EH (cell line): ENCODE data around the gene PPP1R7.
A peak's percentile ranks its signal among the peaks of the same experiment; 100 is the strongest.

ENCODE experiments used
- DNase-seq: peaks from one replicate; pipeline ENCODE4 v3.0.0-alpha.2; 2015; ENCODE audit warnings: low read depth

PPP1R7 gene

DNA sequence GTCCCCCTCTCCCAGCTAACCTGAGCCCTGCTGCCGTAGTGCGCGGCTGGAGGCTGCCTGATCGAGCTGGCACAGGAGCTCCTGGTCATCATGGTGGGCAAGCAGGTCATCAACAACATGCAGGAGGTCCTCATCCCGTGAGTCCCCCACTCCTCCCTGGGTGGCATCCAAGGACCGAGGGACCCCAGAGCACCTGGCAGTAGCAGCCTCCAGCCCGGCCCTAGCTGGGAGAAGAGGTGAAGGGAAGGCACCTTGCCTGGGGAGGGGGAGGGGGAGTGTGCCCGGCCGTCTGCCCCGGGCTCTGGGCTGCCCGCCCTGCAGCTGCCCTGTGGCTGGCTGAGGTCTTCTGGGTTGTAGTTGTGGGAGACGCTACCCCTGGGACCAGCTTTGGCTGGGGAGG, 64.5 kb downstream of the PPP1R7 start:
- DNase-seq, result no peak

DNA sequence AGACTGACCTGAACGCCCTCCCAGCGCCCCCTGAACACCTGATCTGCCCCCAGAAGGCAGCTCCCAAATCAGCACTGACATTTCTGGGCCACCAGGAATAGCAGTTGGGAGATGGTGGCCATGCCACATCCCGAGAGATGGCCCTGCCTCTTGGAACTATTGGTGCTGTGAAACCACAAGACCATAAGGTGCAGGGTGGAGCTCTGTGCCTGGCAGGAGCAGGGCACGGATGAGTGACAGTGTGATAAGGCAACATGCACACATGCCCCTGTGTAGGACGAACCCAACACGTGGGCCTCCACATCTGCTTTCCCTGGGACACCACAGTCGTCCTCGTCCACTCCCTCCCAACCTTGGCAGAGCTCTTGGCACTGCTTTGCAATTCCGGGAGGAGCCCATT, 65.2 kb downstream of the PPP1R7 start:
- no peak for DNase-seq

DNA sequence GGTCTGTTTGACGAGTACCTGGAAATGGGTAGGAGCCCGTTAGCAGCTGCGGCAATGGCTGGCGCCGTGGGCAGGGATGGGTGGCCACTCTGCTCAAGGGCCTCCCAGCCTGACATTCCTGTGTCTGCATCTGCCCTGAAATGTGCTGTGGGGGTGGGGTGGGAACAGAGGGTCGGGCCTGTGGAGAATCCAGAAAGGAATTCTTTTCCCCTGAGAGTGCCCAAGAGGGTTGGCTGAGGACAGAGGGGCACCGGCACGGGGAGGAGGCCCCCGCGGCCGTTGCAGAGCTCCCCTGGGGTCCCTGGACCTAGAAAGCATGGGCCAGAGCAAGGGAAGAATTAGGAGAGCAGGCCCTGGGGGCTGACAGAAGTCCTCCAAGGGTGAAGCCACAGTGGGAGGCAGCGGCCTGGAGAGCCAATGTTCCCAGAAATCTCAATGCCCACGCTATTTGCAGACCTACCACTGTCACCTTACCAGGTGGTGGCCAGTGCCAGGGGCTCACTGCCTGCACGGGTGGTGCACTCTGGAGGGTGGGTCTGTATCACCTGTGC, 66.0 kb downstream of the PPP1R7 start:
- DNase-seq, result peak; percentile 77

DNA sequence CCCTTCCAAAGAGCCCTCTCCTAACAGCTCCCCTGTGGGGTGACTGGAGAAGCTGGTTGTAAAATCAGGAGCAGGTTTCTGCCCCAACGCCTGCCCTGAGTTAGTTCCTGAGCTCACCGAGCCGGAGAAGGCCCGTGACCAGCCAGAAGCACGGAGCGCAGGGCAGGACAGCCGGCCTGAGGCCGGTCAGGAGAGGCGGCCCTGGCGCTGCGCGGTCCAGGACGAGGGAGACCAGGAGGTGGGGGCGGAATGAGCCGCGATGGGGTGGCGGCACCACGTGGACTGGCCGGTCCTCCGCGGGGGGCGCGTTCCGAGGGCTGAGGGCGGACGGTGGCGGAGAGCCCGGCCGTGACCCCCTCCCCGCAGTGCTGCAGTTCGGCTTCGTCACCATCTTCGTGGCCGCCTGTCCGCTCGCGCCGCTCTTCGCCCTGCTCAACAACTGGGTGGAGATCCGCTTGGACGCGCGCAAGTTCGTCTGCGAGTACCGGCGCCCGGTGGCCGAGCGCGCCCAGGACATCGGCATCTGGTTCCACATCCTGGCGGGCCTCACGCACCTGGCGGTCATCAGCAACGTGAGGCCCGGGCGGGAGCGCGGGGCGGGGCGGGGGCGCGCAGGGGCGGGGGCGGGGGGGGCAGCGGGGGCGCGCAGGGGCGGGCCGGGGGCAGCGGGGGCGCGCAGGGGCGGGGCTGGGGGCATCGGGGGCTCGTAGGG, 67.2 kb downstream of the PPP1R7 start:
- peak; percentile 74 for DNase-seq

DNA sequence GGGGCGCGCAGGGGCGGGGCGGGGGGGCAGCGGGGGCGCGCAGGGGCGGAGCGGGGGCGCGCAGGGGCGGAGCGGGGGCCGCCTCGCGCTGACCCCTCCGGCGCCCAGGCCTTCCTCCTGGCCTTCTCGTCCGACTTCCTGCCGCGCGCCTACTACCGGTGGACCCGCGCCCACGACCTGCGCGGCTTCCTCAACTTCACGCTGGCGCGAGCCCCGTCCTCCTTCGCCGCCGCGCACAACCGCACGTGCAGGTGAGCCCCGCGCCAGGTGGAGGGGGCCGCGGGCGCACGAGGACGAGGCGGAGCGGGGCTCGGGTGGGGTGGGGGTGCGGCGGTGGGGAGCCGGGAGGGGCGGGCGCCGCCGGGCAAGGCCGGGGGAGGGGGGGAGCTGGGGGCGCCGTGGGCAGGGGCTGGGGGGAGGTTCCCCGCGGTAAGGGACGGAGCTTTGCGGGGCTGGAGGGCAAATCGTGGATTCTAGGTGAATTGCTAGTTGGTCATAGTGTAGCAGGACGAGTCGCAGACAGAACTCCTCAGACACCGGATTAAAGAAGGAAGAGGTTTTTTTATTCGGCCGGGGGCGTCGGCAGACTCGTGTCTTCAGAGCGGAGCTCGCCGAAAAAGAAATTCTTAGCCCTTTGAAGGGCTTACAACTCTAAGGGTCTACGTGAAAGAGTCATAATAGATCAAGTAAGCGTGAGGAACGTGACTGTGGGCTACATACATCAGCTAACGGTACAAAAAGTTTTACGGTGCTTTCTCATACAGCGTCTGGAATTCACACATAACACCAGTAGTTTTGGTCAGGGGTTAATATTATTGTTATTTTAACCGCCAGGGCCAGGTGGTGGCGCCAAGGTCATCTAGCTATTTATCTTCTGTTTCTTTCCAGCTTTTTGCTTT, 68.1 kb downstream of the PPP1R7 start:
- peak; percentile 59 for DNase-seq

DNA sequence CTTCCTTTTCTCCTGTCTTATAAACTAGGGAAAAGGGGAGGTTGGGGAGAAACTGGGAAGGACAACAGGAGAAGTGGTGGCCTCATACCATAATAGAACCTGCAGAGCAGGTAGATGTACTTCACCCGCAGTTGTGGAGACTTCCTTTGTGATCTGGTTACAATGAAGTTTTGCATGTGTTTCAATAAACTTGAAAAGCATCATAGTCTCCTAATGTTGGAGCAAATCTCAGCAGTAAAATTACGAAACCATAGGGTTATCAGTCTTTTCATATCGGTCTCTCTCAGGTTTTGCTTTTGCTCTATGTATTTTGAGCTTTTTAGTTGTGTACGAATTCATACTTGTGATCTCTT, 68.7 kb downstream of the PPP1R7 start:
- no peak for DNase-seq

- no peak for DNase-seq
Observed at GRCh38 chr2:241219856-241220356, 69.6 kb downstream of the PPP1R7 start.

- peak; percentile 61 for DNase-seq
Observed at GRCh38 chr2:241223211-241224017, 73.1 kb downstream of the PPP1R7 start.

DNA sequence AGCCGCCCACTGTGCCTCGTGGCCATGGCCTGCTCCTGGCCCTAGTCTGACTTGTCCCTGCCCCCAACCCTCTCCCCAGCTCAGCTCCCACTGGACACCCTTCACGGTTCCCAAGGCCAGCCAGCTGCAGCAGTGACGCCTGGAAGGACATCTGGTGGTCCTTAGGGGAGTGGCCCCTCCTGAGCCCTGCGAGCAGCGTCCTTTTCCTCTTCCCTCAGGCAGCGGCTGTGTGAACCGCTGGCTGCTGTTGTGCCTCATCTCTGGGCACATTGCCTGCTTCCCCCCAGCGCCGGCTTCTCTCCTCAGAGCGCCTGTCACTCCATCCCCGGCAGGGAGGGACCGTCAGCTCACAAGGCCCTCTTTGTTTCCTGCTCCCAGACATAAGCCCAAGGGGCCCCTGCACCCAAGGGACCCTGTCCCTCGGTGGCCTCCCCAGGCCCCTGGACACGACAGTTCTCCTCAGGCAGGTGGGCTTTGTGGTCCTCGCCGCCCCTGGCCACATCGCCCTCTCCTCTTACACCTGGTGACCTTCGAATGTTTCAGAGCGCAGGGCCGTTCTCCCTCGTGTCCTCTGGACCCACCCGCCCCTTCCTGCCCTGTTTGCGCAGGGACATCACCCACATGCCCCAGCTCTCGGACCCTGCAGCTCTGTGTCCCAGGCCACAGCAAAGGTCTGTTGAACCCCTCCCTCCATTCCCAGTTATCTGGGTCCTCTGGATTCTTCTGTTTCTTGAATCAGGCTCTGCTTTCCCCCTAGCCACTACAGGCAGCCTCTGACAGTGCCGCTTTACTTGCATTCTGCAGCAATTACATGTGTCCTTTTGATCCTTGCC, 74.0 kb downstream of the PPP1R7 start:
- DNase-seq, result peak; percentile 82

- no peak for DNase-seq
Observed at GRCh38 chr2:241224851-241225438, 74.7 kb downstream of the PPP1R7 start.

GRCh38 chr2:241225545-241225944, 75.3 kb downstream of the PPP1R7 start:
- DNase-seq, result no peak

DNA sequence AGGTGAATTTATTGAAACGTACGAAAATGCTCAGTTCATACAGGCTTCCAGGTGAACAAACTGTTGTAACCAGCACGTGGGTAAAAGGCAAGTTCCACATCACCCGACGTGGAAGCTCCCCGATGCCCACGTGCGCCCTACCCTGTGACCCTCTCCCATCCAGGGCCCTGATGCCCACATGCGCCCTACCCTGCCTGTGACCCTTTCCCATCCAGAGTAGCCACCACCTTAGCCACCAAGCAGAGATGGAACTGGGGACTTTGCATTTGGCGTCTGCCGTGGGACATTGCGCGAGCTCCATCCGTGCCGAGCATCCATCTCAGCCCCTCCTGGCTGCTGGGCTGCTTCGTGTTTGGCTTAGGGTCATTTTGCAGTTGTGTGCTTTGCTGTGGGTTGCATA, 75.7 kb downstream of the PPP1R7 start:
- no peak for DNase-seq

GRCh38 chr2:241226723-241227572, 76.7 kb downstream of the PPP1R7 start:
- no peak for DNase-seq

DNA sequence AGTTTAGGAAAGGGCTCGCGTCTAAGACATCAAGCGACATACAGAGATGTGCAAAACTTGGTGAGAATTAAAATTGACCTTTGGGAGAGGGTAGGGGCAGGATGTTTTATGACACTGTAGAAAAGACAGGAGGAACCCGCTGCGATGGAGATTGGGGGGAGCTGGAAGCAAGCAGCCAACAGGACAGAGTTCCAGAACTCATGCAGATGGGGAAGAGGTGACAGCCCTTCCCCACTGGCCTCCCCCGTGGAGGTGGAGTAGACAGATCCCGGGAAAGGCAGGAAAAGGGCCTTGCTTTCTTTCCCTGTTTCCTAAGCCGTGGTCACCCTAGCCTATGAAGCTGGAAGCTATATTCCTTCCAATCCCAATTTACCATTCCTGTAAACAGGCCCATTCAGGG, 77.3 kb downstream of the PPP1R7 start:
- DNase-seq, result no peak

GRCh38 chr2:241228081-241228859, 78.0 kb downstream of the PPP1R7 start:
- DNase-seq, result no peak

DNA sequence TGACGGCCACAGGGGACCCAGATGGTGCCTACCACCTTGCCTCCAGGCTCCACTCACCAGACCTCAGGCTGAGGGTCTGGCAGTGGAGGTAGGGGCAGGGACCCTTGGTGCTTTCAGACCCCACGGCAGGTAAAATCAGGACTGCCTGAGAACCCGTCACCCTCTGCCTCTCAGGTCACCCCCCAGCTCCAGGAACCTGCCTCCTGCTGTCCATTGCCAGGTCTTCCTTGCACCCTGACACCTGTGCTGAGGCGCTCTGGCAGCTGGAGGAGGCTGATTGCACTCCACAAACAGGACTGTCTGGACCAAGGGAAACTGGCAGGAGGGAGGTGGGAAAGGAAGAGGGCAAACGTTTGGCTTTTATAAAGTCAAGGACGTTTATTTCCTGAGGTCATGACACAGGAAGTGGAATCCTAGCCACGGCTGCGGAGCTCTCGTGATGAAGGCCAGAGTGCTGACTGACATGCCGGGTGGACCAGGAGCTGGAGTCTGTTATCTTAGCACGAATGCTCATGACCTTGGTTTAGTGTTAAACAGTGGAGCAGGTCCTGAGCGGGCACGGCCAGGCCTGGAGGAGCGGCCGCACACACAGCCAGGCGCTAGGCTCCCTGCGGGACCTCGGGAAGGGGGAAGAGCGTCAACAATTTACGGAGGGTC, 78.7 kb downstream of the PPP1R7 start:
- DNase-seq, result no peak

DNA sequence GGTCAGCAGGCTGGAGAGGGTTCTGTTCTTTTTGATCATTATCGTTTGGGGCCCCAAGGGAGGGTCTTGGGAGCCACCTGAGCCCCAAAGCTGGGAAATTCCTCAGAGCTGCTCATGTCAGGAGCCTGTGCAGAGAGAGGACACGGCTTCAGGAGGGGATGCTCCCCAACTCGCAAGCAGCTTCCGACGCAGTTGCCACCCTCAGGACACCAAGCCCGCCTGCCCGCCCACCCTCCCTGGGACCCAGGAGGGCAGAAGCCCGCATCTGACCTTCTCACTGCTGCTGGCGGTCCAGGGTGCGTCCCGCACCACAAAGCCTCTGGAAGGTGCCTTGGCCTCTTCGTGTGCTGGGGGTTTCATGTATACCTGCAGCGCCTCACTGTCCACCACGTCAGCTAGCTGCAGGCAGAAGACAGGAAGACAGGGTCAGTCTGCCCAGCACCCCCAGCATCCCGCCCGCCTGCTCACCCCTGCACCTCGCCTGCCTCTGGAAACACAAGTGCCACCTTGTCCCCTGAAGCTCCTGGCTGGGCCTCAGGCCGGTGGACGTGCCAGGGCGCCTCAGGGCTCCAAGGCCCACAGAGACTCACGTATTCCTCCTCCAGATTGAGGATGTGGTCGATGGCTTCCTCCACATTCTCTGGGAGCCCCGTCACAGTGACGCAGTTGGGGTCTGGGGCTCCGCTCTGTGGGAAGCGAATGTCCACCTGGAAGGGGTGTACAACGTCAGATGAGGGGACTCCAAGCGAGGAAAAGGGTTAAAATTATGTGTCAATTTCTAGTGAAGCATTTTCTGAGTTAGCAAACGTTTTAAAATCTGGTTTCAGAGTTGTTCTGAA, 79.5 kb downstream of the PPP1R7 start:
- no peak for DNase-seq

DNA sequence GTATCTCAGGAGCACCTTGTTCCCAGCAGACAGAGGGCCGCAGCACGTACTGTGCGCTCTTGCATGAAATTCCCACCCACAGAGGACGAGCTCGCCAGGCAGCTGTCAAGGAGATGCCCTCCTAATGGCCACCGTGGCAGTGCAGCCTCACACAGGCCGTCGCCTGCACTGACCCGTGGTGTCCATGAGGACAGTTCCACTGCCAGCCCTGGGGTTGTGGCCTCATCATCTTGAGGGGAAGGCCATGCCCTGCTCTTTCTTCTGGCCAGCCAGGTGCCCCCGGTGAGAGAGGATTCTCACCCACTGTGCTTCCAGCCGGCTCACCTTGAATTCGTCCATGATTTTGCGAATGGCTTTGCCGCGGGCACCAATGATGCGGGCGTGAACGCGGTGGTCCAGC, 80.2 kb downstream of the PPP1R7 start:
- DNase-seq, result no peak
